ENCODE data around the gene DYRK3. TPM values are rescaled to one million over a fixed set of nuclear protein-coding genes. Genes with fewer than 3 reads are reported as not detected.

The DYRK3 gene
- total and polyA plus RNA-seq, 9 of the 15 experiments (the other 6 are each of a cell fraction or from before 2014, with no cell fraction given) = 4.5 to 33.7 (median 25.7) TPM

GRCh38 chr1:206672011-206672688 lies 36.8 kb downstream of the DYRK3 start (continued):
- no peak for TF ChIP-seq CCNT2 (IDR thresholded peaks at IDR 0.05; ENCODE audit: borderline replicate concordance, extremely low read depth, insufficient read length, low read depth, low read length)
- no peak for TF ChIP-seq PTTG1 (tag; IDR thresholded peaks at IDR 0.05; ENCODE audit: low read depth)
- TF ChIP-seq PRPF4 (IDR thresholded peaks at IDR 0.05; ENCODE audit: insufficient read depth, low read depth, low read length, poor library complexity, severe bottlenecking) = no peak
- 0 out of 2 replicates have a peak, but pooled peaks have one; percentile 22 for TF ChIP-seq FOXK1 (CRISPR knock-in tag; IDR thresholded peaks at IDR 0.05; ENCODE audit: borderline replicate concordance)
- TF ChIP-seq THRAP3 (IDR thresholded peaks at IDR 0.05; ENCODE audit: borderline replicate concordance) = no peak
- no peak for TF ChIP-seq LCOR (CRISPR knock-in tag; IDR thresholded peaks at IDR 0.05)
- TF ChIP-seq ZNF197 (CRISPR knock-in tag; IDR thresholded peaks at IDR 0.05; ENCODE audit: low read depth) = no peak
- no peak for TF ChIP-seq HDAC3 (IDR thresholded peaks at IDR 0.05; ENCODE audit: borderline replicate concordance, partially characterized antibody)
- TF ChIP-seq DDX20 (tag; IDR thresholded peaks at IDR 0.05; ENCODE audit: low read depth) = no peak
- TF ChIP-seq EP300 (IDR thresholded peaks at IDR 0.05; ENCODE audit: low read length) = peak; percentile 87
- TF ChIP-seq, protein P1, sequence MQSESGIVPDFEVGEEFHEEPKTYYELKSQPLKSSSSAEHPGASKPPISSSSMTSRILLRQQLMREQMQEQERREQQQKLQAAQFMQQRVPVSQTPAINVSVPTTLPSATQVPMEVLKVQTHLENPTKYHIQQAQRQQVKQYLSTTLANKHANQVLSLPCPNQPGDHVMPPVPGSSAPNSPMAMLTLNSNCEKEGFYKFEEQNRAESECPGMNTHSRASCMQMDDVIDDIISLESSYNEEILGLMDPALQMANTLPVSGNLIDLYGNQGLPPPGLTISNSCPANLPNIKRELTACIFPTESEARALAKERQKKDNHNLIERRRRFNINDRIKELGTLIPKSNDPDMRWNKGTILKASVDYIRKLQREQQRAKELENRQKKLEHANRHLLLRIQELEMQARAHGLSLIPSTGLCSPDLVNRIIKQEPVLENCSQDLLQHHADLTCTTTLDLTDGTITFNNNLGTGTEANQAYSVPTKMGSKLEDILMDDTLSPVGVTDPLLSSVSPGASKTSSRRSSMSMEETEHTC (IDR thresholded peaks at IDR 0.05) = no peak
- no peak for TF ChIP-seq FOXK2 (conservative IDR thresholded peaks at IDR 0.05 in 1 of 2, IDR thresholded peaks at IDR 0.05 in 1 of 2; ENCODE audit: low read depth in 2 of 2)
- no peak for TF ChIP-seq SETDB1 (IDR thresholded peaks at IDR 0.05; ENCODE audit: low read length)
- TF ChIP-seq RBM39 (optimal IDR thresholded peaks at IDR 0.05; ENCODE audit: low read depth, low read length) = no peak
- TF ChIP-seq NBN (IDR thresholded peaks at IDR 0.05; ENCODE audit: low read depth) = peak; percentile 63; the same call in 1 of the 2 replicates
- peak; percentile 42 for TF ChIP-seq CXXC5 (CRISPR knock-in tag; IDR thresholded peaks at IDR 0.05)
- TF ChIP-seq HLTF (IDR thresholded peaks at IDR 0.05) = no peak
- TF ChIP-seq, protein P2, sequence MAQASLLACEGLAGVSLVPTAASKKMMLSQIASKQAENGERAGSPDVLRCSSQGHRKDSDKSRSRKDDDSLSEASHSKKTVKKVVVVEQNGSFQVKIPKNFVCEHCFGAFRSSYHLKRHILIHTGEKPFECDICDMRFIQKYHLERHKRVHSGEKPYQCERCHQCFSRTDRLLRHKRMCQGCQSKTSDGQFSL (CRISPR knock-in tag; IDR thresholded peaks at IDR 0.05) = no peak
- TF ChIP-seq, protein P2 (tag; IDR thresholded peaks at IDR 0.05) = no peak
- TF ChIP-seq PHF8 (IDR thresholded peaks at IDR 0.05; ENCODE audit: borderline replicate concordance, low read length) = no peak
- no peak for TF ChIP-seq GTF2E2 (tag; IDR thresholded peaks at IDR 0.05)
- no peak for TF ChIP-seq ZBTB33 (CRISPR knock-in tag; IDR thresholded peaks at IDR 0.05)
- TF ChIP-seq ZNF436 (CRISPR knock-in tag; IDR thresholded peaks at IDR 0.05) = no peak
